H1 (cell line): ENCODE results near the gene LAMA3. TPM values are rescaled to one million over a fixed set of nuclear protein-coding genes. Genes with fewer than 3 reads are reported as not detected.

Source experiments
- PHF8 ChIP-seq: fragments of 200-600 bp; sonication (generic); conservative IDR thresholded peaks from 2 replicates; pipeline ENCODE4 v1.7.1; 2012; ENCODE audit warnings: low read depth, mild to moderate bottlenecking, inconsistent platforms, low read length, moderate library complexity
- TCF12 ChIP-seq: IDR thresholded peaks from 2 replicates; pipeline ENCODE4 v1.6.1; 2011; ENCODE audit warnings: low read depth, mild to moderate bottlenecking, low read length
- polyA plus RNA-seq, 7 experiments: library from polyadenylated mRNA; depleted of rRNA in 3 of 7; stranded (reverse) in 5 of 7; unstranded in 2 of 7; fragments of >200 nt in 5 of 7; fragments of 200-250 nt in 2 of 7; gene quantifications; 1 replicate in 5 of 7; 2 replicates in 1 of 7; 4 replicates in 1 of 7; pipeline versions ENCODE4 v1.2.1 to v1.2.3, GENCODE V29; 2011 to 2013; ENCODE audit warnings: missing spikeins in 2 of 7, mixed read lengths in 2 of 7
- total RNA-seq: library from RNA; stranded (reverse); fragmentation: NEBNext Ultra II Directional; extraction: Animal tissue kit (Norgen Biotek cat#: 25700); gene quantifications from 2 replicates; pipeline ENCODE4 v1.2.1, GENCODE V29; 2021
- TF ChIP-seq, protein P1 (sequence below): IDR thresholded peaks from 2 replicates; pipeline ENCODE4 v1.6.1; 2011; ENCODE audit warnings: low read length, improper control_type of control experiment

LAMA3 gene
- total and polyA plus RNA-seq, 2 of the 8 experiments (the other 6 are each of a cell fraction or from before 2014, with no cell fraction given) = 0.76 to 5.0 TPM

DNA sequence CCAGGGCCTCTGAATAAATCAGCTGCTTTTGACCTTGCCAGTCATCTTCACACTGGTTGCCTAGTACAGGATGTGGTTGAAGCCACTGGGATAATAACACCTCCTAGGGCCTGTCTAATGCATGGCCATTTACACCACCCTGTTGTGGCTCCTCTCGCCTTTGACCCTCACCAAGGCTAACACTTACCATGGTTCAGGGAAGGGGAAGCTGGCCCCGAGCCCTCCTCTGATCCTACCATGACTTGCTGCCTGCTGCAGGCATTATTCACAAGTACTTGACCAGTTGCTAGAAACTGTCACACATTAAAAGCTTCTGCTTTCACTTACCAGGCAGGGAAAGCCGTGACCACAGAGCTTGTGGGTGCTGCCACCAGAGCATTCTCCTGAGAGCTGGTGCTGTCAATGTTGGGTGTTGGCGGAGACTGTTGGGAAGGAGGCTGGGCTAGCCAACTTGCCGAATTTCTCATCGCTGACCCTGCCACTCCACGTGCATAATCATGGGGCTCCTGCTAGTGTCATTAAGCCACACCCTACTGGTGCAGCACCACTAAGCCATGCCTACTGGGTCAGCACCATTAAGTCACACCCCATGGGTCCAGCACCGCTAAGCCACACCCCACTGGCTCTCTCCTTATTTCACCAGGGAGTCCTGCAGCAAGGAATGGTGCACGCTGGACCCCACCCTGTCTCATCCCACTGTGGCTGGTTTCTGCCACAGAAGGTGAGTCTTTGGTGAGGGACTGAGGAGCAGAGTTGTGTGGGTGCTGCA lies 278.3 kb downstream of the LAMA3 start (continued):
- TF ChIP-seq, protein P1, sequence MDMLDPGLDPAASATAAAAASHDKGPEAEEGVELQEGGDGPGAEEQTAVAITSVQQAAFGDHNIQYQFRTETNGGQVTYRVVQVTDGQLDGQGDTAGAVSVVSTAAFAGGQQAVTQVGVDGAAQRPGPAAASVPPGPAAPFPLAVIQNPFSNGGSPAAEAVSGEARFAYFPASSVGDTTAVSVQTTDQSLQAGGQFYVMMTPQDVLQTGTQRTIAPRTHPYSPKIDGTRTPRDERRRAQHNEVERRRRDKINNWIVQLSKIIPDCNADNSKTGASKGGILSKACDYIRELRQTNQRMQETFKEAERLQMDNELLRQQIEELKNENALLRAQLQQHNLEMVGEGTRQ = no peak
- TF ChIP-seq PHF8 (no peak), TCF12 (no peak)
